Endothelial cell of umbilical vein (primary cell): ENCODE measurements around the gene EDN1. TPM values are rescaled to one million over a fixed set of nuclear protein-coding genes. Genes with fewer than 3 reads are reported as not detected.

Experiments used
- BruUV-seq: library from RNA; stranded (reverse); fragments of 400-500 nt; replicated peaks from 2 replicates; lab custom pipeline; 2021; lab: Mats Ljungman, UMichigan
- CTCF ChIA-PET: fragments of 300-600, 350-600 bp; sonication (Branson Sonifier 250); formaldehyde crosslinking; loops from one replicate; lab custom pipeline; 2021; ENCODE audit warnings: antibody characterized with exemption, inconsistent platforms; lab: Charles Lee
- POLR2A ChIA-PET: fragments of 300-600, 350-600 bp; sonication (Branson Sonifier 250); formaldehyde crosslinking; loops from one replicate; lab custom pipeline; 2021; ENCODE audit warnings: antibody characterized with exemption, inconsistent platforms; lab: Charles Lee
- DNase-seq: peaks from one replicate; pipeline ENCODE4 v3.0.0-alpha.2; 2011; ENCODE audit warnings: low read depth, low spot score
- FAIRE-seq: peaks from 2 replicates; lab custom pipeline; 2011; peaks lifted over from hg19 to GRCh38; lab: Jason Lieb, UNC
- H2AFZ ChIP-seq: 2 replicates; pipeline ENCODE4 v1.6.0; 2012; ENCODE audit warnings: low read depth, low read length, control low read depth, inconsistent platforms
- H3K27ac ChIP-seq: 2 replicates; pipeline ENCODE4 v1.5.1; 2011; ENCODE audit warnings: low read depth, mild to moderate bottlenecking, control low read depth, low read length, moderate library complexity; ENCODE audit not compliant: insufficient read depth
- H3K27me3 ChIP-seq, 2 experiments: 2 replicates each; pipeline versions ENCODE4 v1.6.0 to v1.6.1; 2011; ENCODE audit warnings: low read length in 2 of 2, mixed read lengths in 1 of 2; ENCODE audit not compliant: control insufficient read depth in 2 of 2, insufficient read depth in 2 of 2
- H3K36me3 ChIP-seq, 2 experiments: 2 replicates in 1 of 2; 3 replicates in 1 of 2; pipeline ENCODE4 v1.5.1; 2011; ENCODE audit warnings: low read length in 2 of 2, mild to moderate bottlenecking in 1 of 2, moderate library complexity in 1 of 2; ENCODE audit not compliant: control insufficient read depth in 2 of 2, insufficient read depth in 2 of 2; ENCODE audit errors: extremely low read depth in 1 of 2
- H3K4me1 ChIP-seq: 3 replicates; pipeline ENCODE4 v1.5.1; 2011; ENCODE audit warnings: mild to moderate bottlenecking, low read length; ENCODE audit not compliant: control insufficient read depth, insufficient read depth; ENCODE audit errors: extremely low read depth
- H3K4me2 ChIP-seq: 2 replicates; pipeline ENCODE4 v1.6.1; 2011; ENCODE audit warnings: low read length, control low read depth, mixed read lengths; ENCODE audit not compliant: insufficient read depth
- H3K4me3 ChIP-seq, 3 experiments: fragments of 200-600 bp in 1 of 3; sonication (generic), shearing (Covaris generic) in 1 of 3; replicated peaks in 1 of 3; 2 replicates each; pipeline ENCODE4 v1.5.1; 2011 to 2016; ENCODE audit warnings: control low read depth in 3 of 3, low read length in 3 of 3, mild to moderate bottlenecking in 2 of 3, inconsistent platforms in 1 of 3, low read depth in 1 of 3, moderate library complexity in 1 of 3; ENCODE audit not compliant: insufficient read depth in 1 of 3
- H3K79me2 ChIP-seq: 2 replicates; pipeline ENCODE4 v1.6.0; 2012; ENCODE audit warnings: low read length, inconsistent platforms; ENCODE audit not compliant: control insufficient read depth, insufficient read depth
- H3K9ac ChIP-seq: replicated peaks from 2 replicates; pipeline ENCODE3; 2011; ENCODE audit warnings: low read length, control low read depth; ENCODE audit not compliant: insufficient read depth; ENCODE audit errors: extremely low read depth
- H3K9me1 ChIP-seq: replicated peaks from 3 replicates; pipeline ENCODE4 v1.6.0; 2011; ENCODE audit warnings: mild to moderate bottlenecking, low read length; ENCODE audit not compliant: control insufficient read depth, insufficient read depth; ENCODE audit errors: extremely low read depth
- H3K9me3 ChIP-seq: replicated peaks from 2 replicates; pipeline ENCODE4 v1.5.1; 2012; ENCODE audit warnings: low read length, inconsistent platforms; ENCODE audit not compliant: control insufficient read depth, insufficient read depth
- H4K20me1 ChIP-seq: replicated peaks from 2 replicates; pipeline ENCODE3; 2011; ENCODE audit warnings: mild to moderate bottlenecking, low read length; ENCODE audit not compliant: control insufficient read depth, insufficient read depth; ENCODE audit errors: extremely low read depth
- FOS ChIP-seq: IDR thresholded peaks from 2 replicates; pipeline ENCODE4 v1.6.1; 2011; ENCODE audit warnings: mild to moderate bottlenecking, low read length, moderate library complexity, borderline replicate concordance; ENCODE audit not compliant: insufficient read depth
- JUN ChIP-seq: IDR thresholded peaks from 2 replicates; pipeline ENCODE4 v1.6.1; 2011; ENCODE audit warnings: borderline replicate concordance, low read depth; ENCODE audit not compliant: insufficient read length, insufficient read depth
- MAX ChIP-seq: IDR thresholded peaks from 2 replicates; pipeline ENCODE4 v1.6.1; 2011; ENCODE audit not compliant: insufficient read depth, insufficient read length
- MYC ChIP-seq: IDR thresholded peaks from one replicate; pipeline ENCODE4 v1.6.1; 2011; ENCODE audit warnings: mild to moderate bottlenecking, low read depth, low read length
- POLR2AphosphoS5 ChIP-seq: IDR thresholded peaks from 2 replicates; pipeline ENCODE4 v1.6.1; 2012; ENCODE audit warnings: low read depth, mild to moderate bottlenecking, control low read depth, low read length, moderate library complexity; ENCODE audit not compliant: insufficient read depth
- dilution Hi-C: fragments of 300-500 bp; cut with MboI; formaldehyde crosslinking; loops from one replicate; pipeline ENCODE4 v1.15.0; 2019; ENCODE audit warnings: low sequenced_read_pairs; ENCODE audit not compliant: extremely low pct_ligation_motif_present
- intact Hi-C: fragments of 100-400 bp; cut with micrococcal nuclease; formaldehyde crosslinking; loops from one replicate; pipeline ENCODE4 v1.10.0; 2022
- polyA plus RNA-seq, 4 experiments: library from polyadenylated mRNA; depleted of rRNA in 3 of 4; stranded (reverse) in 3 of 4; unstranded in 1 of 4; fragments of >200 nt; gene quantifications; 2 replicates each; pipeline versions ENCODE4 v1.2.1 to v1.2.3, GENCODE V29; 2011 to 2012; ENCODE audit warnings: missing spikeins in 1 of 4
- total RNA-seq: library from RNA; stranded (reverse); gene quantifications from 2 replicates; pipeline ENCODE4 v1.2.3, GENCODE V29; 2021

The EDN1 gene
- total and polyA plus RNA-seq, 2 donors (not counting 3 experiments of a cell fraction or from before 2014, with no cell fraction given): 493 to 498 TPM

- H3K9ac ChIP-seq: no peak overlapping the region
- H3K79me2 ChIP-seq: no peaks in the 10 kb centered on the region
- no peak overlapping the region for H2AFZ ChIP-seq
- ChIA-PET POLR2A (no interaction called here), CTCF (no interaction called here)
- no peaks in the 10 kb centered on the region for H4K20me1 ChIP-seq
- no peaks in the 10 kb centered on the region for H3K4me1 ChIP-seq
- DNase-seq: no peak
- no peak for FAIRE-seq
- H3K9me3 ChIP-seq: no peaks in the 10 kb centered on the region
- no peak overlapping the region for H3K4me2 ChIP-seq
- no peak overlapping the region for H3K4me3 ChIP-seq
- TF ChIP-seq MYC (no peak), POLR2AphosphoS5 (no peak), JUN (no peak), MAX (no peak)
- dilution Hi-C loops: no loop called here
- no peaks in the 10 kb centered on the region for H3K9me1 ChIP-seq
- no peak overlapping the region for H3K27ac ChIP-seq
- intact Hi-C loops: no loop called here
- no peaks in the 10 kb centered on the region for H3K27me3 ChIP-seq
- H3K36me3 ChIP-seq: no peaks in the 10 kb centered on the region
- BruUV-seq: no TSS peak
Observed at GRCh38 chr6:12258191-12258590, 32.0 kb upstream of the EDN1 start.

DNA sequence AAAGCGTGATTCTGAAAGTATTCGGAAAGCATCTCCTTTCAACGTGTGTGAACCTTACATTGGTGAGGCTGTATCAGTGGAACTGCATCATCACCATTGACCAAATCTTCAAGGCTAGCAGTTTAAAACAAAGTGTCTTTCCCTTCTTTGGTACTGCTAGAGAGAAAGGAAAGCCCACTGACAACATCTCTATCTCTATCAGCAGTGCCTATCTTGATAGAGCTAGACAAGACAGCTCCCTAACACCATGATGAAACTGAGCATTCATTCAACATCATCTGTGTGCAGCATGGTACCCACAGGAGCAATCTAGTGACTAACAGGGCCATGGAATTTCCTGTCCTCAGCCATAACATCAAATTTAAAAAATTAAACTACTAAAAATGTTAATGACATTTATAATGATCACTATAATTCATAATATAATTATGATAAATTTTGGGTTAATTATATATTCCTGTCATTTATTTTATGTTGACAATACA is 31.5 kb upstream of the EDN1 start:
- intact Hi-C loops: no loop called here
- Histone ChIP-seq H2AFZ (no peak overlapping the region), H3K4me3 (no peak overlapping the region), H3K9me1 (no peaks in the 10 kb centered on the region), H3K27me3 (no peaks in the 10 kb centered on the region), H4K20me1 (no peaks in the 10 kb centered on the region), H3K36me3 (no peaks in the 10 kb centered on the region), H3K4me1 (no peaks in the 10 kb centered on the region), H3K27ac (no peak overlapping the region), H3K79me2 (no peaks in the 10 kb centered on the region), H3K9me3 (no peaks in the 10 kb centered on the region), H3K9ac (no peak overlapping the region), H3K4me2 (no peak overlapping the region)
- TF ChIP-seq FOS (no peak), JUN (no peak), POLR2AphosphoS5 (no peak)
- BruUV-seq: no TSS peak
- POLR2A ChIA-PET: no interaction called here
- CTCF ChIA-PET: interaction anchor here (1.0 to 1.6 kb wide), 3 partner anchors 8 to 13 kb away, joined by 4 read pairs; no protein-coding TSS in a partner anchor
- DNase-seq: no peak
- FAIRE-seq: no peak
- dilution Hi-C loops: no loop called here
